Activated T-helper 17 cell treated with anti-CD3 and anti-CD28 coated beads, Interleukin-2, amount 50 U/mL, for 72 hours (primary cell): ENCODE measurements around the gene MYLK3. TPM values are rescaled to one million over a fixed set of nuclear protein-coding genes. Genes with fewer than 3 reads are reported as not detected.

Experiments used
- ATAC-seq: fragments of 150-1000 bp; cut with Tn5 transposase; replicated peaks from 2 replicates; pipeline ENCODE4 v1.10.0; 2021; ENCODE audit warnings: mild to moderate bottlenecking, moderate library complexity
- H3K27ac Mint-ChIP-seq: one replicate; pipeline ENCODE4 v1.8.0; 2022; ENCODE audit warnings: mixed read lengths
- H3K27me3 Mint-ChIP-seq: one replicate; pipeline ENCODE4 v1.8.0; 2022; ENCODE audit warnings: mixed read lengths
- H3K36me3 Mint-ChIP-seq: one replicate; pipeline ENCODE4 v1.8.0; 2022; ENCODE audit warnings: low read depth, mild to moderate bottlenecking, mixed read lengths
- H3K4me1 Mint-ChIP-seq: one replicate; pipeline ENCODE4 v1.8.0; 2022; ENCODE audit warnings: mixed read lengths
- H3K4me3 Mint-ChIP-seq: one replicate; pipeline ENCODE4 v1.8.0; 2022; ENCODE audit warnings: mild to moderate bottlenecking, mixed read lengths
- H3K9me3 Mint-ChIP-seq: one replicate; pipeline ENCODE4 v1.8.0; 2022; ENCODE audit warnings: mixed read lengths
- total RNA-seq, 2 donors: library from RNA; stranded (reverse); gene quantifications; one replicate each; pipeline ENCODE4 v1.2.3, GENCODE V29; 2022

MYLK3 gene
- total RNA-seq, 2 donors from 2014 or later: 0.56 to 0.58 TPM

DNA sequence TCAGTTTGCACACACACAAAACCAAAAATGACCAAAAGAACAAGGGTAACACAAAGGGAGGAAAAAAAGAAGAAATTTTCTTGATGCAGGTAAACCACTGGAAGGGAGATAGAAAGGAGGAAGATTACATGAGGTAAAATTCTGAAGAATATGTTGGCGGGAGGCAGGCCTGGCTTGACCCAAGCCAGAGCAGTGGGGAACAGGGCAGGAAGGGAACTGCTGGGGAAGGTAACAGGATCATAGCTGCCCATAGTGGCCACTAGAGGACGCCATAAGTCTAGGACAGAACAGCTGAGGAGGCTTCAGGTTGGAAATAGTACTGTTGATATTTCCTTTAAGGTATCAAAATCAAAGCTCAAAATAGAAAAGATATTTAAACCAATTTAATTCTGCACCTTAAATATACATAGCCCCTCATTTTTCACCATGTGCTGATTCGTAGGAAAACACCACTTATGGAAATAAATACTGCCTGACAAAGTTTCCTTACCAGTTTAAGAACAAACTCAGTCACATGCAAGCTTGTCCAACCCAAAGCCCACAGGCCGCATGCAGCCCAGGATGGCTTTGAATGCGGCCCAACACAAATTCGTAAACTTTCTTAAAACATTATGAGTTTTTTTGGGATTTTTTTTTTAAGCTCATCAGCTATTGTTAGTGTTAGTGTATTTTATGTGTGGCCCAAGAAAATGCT, 74.7 kb downstream of the MYLK3 start:
- Mint-ChIP-seq H3K36me3 (peaks cover 100% of the 10 kb centered on the region), H3K4me1 (no peaks in the 10 kb centered on the region), H3K9me3 (no peaks in the 10 kb centered on the region), H3K4me3 (no peak overlapping the region), H3K27ac (no peak overlapping the region), H3K27me3 (no peaks in the 10 kb centered on the region)
- ATAC-seq: peak; percentile 88

DNA sequence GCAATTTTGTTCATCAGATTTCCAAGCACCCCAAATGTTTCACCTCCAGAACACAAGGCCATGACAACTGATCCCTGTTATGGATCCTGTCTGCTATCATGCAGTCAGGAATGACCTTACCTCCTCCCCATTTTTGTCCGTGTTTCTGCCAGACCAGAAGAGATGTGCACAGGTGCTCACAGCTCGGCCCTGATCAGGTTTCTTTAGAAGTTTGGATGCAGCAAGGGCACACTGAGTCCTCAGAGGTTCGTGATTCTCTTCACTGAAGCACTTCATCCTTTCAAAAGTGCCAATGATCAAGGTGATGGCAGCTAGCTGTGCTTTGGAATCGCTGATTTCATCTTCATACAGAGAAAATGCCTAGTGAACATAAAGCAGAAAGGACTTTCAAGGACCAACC, 86.0 kb downstream of the MYLK3 start:
- Mint-ChIP-seq H3K9me3 (no peaks in the 10 kb centered on the region), H3K36me3 (peaks cover 85% of the 10 kb centered on the region), H3K4me1 (no peaks in the 10 kb centered on the region), H3K27ac (no peak overlapping the region), H3K27me3 (no peaks in the 10 kb centered on the region), H3K4me3 (no peak overlapping the region)
- ATAC-seq: no peak

DNA sequence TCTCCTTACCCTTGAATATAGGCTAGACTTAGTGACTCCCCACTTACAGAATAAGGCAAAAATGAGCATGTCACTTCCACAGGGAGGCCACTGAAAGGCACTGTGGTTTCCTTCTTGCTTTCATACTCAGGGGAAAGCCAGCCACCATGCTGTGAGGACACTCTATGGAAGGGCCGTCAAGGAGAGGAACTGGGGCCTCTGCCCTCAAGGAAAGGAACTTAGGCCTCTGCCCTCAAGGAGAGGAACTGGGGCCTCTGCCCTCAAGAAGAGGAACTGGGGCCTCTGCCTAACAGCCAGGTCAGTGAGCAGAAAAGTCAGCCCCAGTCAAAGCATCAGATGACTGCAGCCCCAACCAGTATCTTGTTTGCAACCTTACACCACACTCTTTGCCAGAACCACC, 89.2 kb downstream of the MYLK3 start:
- H3K4me1 Mint-ChIP-seq: no peaks in the 10 kb centered on the region
- peak; percentile 93 for ATAC-seq
- peaks cover 66% of the 10 kb centered on the region for H3K36me3 Mint-ChIP-seq
- no peak overlapping the region for H3K27ac Mint-ChIP-seq
- no peak overlapping the region for H3K4me3 Mint-ChIP-seq
- no peaks in the 10 kb centered on the region for H3K27me3 Mint-ChIP-seq
- no peaks in the 10 kb centered on the region for H3K9me3 Mint-ChIP-seq

Other genes starting within 250 kb of the MYLK3 start
- 10 to 100 TPM; 28.3 to 55.5 TPM for gene SHCBP1, start 127.0 kb downstream of the MYLK3 start, total RNA-seq
- 100 to 1,000 TPM in 1 of 2 donors, 10 to 100 TPM in 1; 74.2 to 105 TPM for gene VPS35, start 59.2 kb downstream of the MYLK3 start, total RNA-seq
- 10 to 100 TPM; 30.9 to 53.7 TPM for gene ORC6, start 58.7 kb downstream of the MYLK3 start, total RNA-seq
- gene C16orf87, start 82.8 kb upstream of the MYLK3 start, total RNA-seq: 10 to 100 TPM; 15.6 to 21.3 TPM
- 1 to 10 TPM; 8.4 to 8.5 TPM for gene GPT2, start 136.0 kb upstream of the MYLK3 start, total RNA-seq
- 10 to 100 TPM; 46.2 to 77.9 TPM for gene DNAJA2, start 225.3 kb upstream of the MYLK3 start, total RNA-seq